ENCODE measurements around the gene PYCR2. TPM values are rescaled to one million over a fixed set of nuclear protein-coding genes. Genes with fewer than 3 reads are reported as not detected.

The PYCR2 gene
- polyA plus RNA-seq, 2 of the 4 experiments (the other 2 are of a cell fraction): 45.4 to 50.5 TPM

GRCh38 chr1:225899044-225899925, 24.8 kb downstream of the PYCR2 start:
- TF ChIP-seq HEYL (CRISPR knock-in tag; IDR thresholded peaks at IDR 0.05): no peak
- no peak for TF ChIP-seq TFCP2L1 (CRISPR knock-in tag; IDR thresholded peaks at IDR 0.05)
- TF ChIP-seq POLR2AphosphoS2 (conservative IDR thresholded peaks at IDR 0.05; ENCODE audit: low read length): no peak
- no peak for TF ChIP-seq ZSCAN20 (CRISPR knock-in tag; IDR thresholded peaks at IDR 0.05)
- TF ChIP-seq HOXB5 (CRISPR knock-in tag; IDR thresholded peaks at IDR 0.05): no peak
- TF ChIP-seq MAX (IDR thresholded peaks at IDR 0.05): no peak
- 68% methylated on average over 4 of the region's 4 CpGs for WGBS (ENCODE audit: missing lambda C conversion rate)
- DNase-seq (ENCODE audit: low read depth in 1 of 2, low spot score in 1 of 2) (no peak), ATAC-seq (no peak), FAIRE-seq (no peak)
- Histone ChIP-seq H3K9me3 (no peaks in the 10 kb centered on the region), H3K4me1 (peaks cover 6% of the 10 kb centered on the region), H3K27ac (no peak overlapping the region), H3K4me2 (no peak overlapping the region), H3K4me3 (no peak overlapping the region)
- POLR2A ChIA-PET: no interaction called here
- CTCF ChIA-PET: interaction anchor here (0.9 to 7.3 kb wide), 3 partner anchors 10 to 424 kb away, joined by 4 to 53 read pairs (median 9); no protein-coding TSS in a partner anchor

- POLR2A ChIA-PET: no interaction called here
Measured at GRCh38 chr1:225897595-225898514, 26.2 kb downstream of the PYCR2 start.

More at GRCh38 chr1:225897595-225898514, 26.2 kb downstream of the PYCR2 start:
- Histone ChIP-seq H3K4me3 (no peak overlapping the region), H3K4me2 (no peak overlapping the region), H3K4me1 (peaks cover 6% of the 10 kb centered on the region), H3K9me3 (no peaks in the 10 kb centered on the region), H3K27ac (no peak overlapping the region)
- DNase-seq (ENCODE audit: low read depth in 1 of 2, low spot score in 1 of 2): no peak
- peak in 1 of 2 experiments; percentile 33; a peak in 3 of 6 replicates for ATAC-seq
- no peak for TF ChIP-seq HOXB5 (CRISPR knock-in tag; IDR thresholded peaks at IDR 0.05)
- no peak for TF ChIP-seq JUN (IDR thresholded peaks at IDR 0.05)
- no peak for TF ChIP-seq SMC3 (IDR thresholded peaks at IDR 0.05)
- TF ChIP-seq EHF (CRISPR knock-in tag; IDR thresholded peaks at IDR 0.05): no peak
- no peak for TF ChIP-seq EP300 (IDR thresholded peaks at IDR 0.05)
- TF ChIP-seq HMGXB4 (CRISPR knock-in tag; IDR thresholded peaks at IDR 0.05; ENCODE audit: borderline replicate concordance): no peak
- TF ChIP-seq FOSB (CRISPR knock-in tag; IDR thresholded peaks at IDR 0.05): no peak
- no peak for TF ChIP-seq USF2 (IDR thresholded peaks at IDR 0.05)
- TF ChIP-seq MAX (IDR thresholded peaks at IDR 0.05): no peak
- no peak for TF ChIP-seq CBX8 (IDR thresholded peaks at IDR 0.05)
- FAIRE-seq: no peak
- 82% methylated on average over 19 of the region's 19 CpGs for WGBS (ENCODE audit: missing lambda C conversion rate)
- CTCF ChIA-PET: interaction anchor here (0.6 to 7.3 kb wide), 9 partner anchors 14 to 483 kb away, joined by 3 to 53 read pairs (median 4); partner anchors contain the start of gene TMEM63A

All from A549 (cell line).